Measurements from ENCODE around the gene ADAMTS9.
A peak's percentile ranks its signal among the peaks of the same experiment; 100 is the strongest.

ADAMTS9 gene

GRCh38 chr3:64715211-64715982 lies 27.6 kb upstream of the ADAMTS9 start:
- Histone ChIP-seq H3K4me1 (ENCODE audit: control insufficient read depth, insufficient read depth, low read length, unreplicated experiment) (no peaks in the 10 kb centered on the region), H2AFZ (ENCODE audit: low read length, unreplicated experiment) (no peak overlapping the region), H3K36me3 (ENCODE audit: insufficient read depth, low read length) (no peaks in the 10 kb centered on the region), H3K79me2 (ENCODE audit: control insufficient read depth, insufficient read depth, low read length, unreplicated experiment) (no peaks in the 10 kb centered on the region), H3K4me3 (ENCODE audit: low read depth, low read length) (no peak overlapping the region), H3K27me3 (ENCODE audit: insufficient read depth, low read length) (no peaks in the 10 kb centered on the region), H3K27ac (ENCODE audit: low read depth, low read length) (no peak overlapping the region)

- no peak overlapping the region for H3K27ac ChIP-seq (ENCODE audit: low read depth, low read length)
- no peaks in the 10 kb centered on the region for H3K4me1 ChIP-seq (ENCODE audit: control insufficient read depth, insufficient read depth, low read length, unreplicated experiment)
- no peak overlapping the region for H2AFZ ChIP-seq (ENCODE audit: low read length, unreplicated experiment)
- H3K27me3 ChIP-seq (ENCODE audit: insufficient read depth, low read length): no peaks in the 10 kb centered on the region; the same call in 1 of the 2 replicates
- H3K4me3 ChIP-seq (ENCODE audit: low read depth, low read length): no peak overlapping the region
- no peaks in the 10 kb centered on the region for H3K36me3 ChIP-seq (ENCODE audit: insufficient read depth, low read length)
- no peaks in the 10 kb centered on the region for H3K79me2 ChIP-seq (ENCODE audit: control insufficient read depth, insufficient read depth, low read length, unreplicated experiment)
These were observed 20.7 kb upstream of the ADAMTS9 start for GRCh38 chr3:64708456-64708855.

GRCh38 chr3:64705946-64706345 lies 18.1 kb upstream of the ADAMTS9 start:
- no peaks in the 10 kb centered on the region for H3K79me2 ChIP-seq (ENCODE audit: control insufficient read depth, insufficient read depth, low read length, unreplicated experiment)
- H3K27me3 ChIP-seq (ENCODE audit: insufficient read depth, low read length): no peaks in the 10 kb centered on the region; the same call in 1 of the 2 replicates
- H3K4me3 ChIP-seq (ENCODE audit: low read depth, low read length): no peak overlapping the region
- H3K27ac ChIP-seq (ENCODE audit: low read depth, low read length): no peak overlapping the region
- H3K4me1 ChIP-seq (ENCODE audit: control insufficient read depth, insufficient read depth, low read length, unreplicated experiment): no peaks in the 10 kb centered on the region
- H2AFZ ChIP-seq (ENCODE audit: low read length, unreplicated experiment): no peak overlapping the region
- H3K36me3 ChIP-seq (ENCODE audit: insufficient read depth, low read length): no peaks in the 10 kb centered on the region

GRCh38 chr3:64696896-64697295 lies 9.1 kb upstream of the ADAMTS9 start:
- Histone ChIP-seq H3K27ac (ENCODE audit: low read depth, low read length) (no peak overlapping the region), H3K27me3 (ENCODE audit: insufficient read depth, low read length) (no peaks in the 10 kb centered on the region), H3K4me3 (ENCODE audit: low read depth, low read length) (no peak overlapping the region), H3K4me1 (ENCODE audit: control insufficient read depth, insufficient read depth, low read length, unreplicated experiment) (no peaks in the 10 kb centered on the region), H2AFZ (ENCODE audit: low read length, unreplicated experiment) (no peak overlapping the region), H3K36me3 (ENCODE audit: insufficient read depth, low read length) (no peaks in the 10 kb centered on the region), H3K79me2 (ENCODE audit: control insufficient read depth, insufficient read depth, low read length, unreplicated experiment) (no peaks in the 10 kb centered on the region)

- H3K4me3 ChIP-seq (ENCODE audit: low read depth, low read length): no peak overlapping the region
- H3K4me1 ChIP-seq (ENCODE audit: control insufficient read depth, insufficient read depth, low read length, unreplicated experiment): no peaks in the 10 kb centered on the region
- H2AFZ ChIP-seq (ENCODE audit: low read length, unreplicated experiment): no peak overlapping the region
- no peaks in the 10 kb centered on the region for H3K36me3 ChIP-seq (ENCODE audit: insufficient read depth, low read length)
- no peak overlapping the region for H3K27ac ChIP-seq (ENCODE audit: low read depth, low read length)
- H3K27me3 ChIP-seq (ENCODE audit: insufficient read depth, low read length): peaks cover 11% of the 10 kb centered on the region
- H3K79me2 ChIP-seq (ENCODE audit: control insufficient read depth, insufficient read depth, low read length, unreplicated experiment): no peaks in the 10 kb centered on the region
These were observed 6.3 kb upstream of the ADAMTS9 start for GRCh38 chr3:64694114-64694513.

GRCh38 chr3:64693031-64693430 lies 5.2 kb upstream of the ADAMTS9 start:
- Histone ChIP-seq H3K27ac (ENCODE audit: low read depth, low read length) (no peak overlapping the region), H2AFZ (ENCODE audit: low read length, unreplicated experiment) (no peak overlapping the region), H3K4me1 (ENCODE audit: control insufficient read depth, insufficient read depth, low read length, unreplicated experiment) (no peaks in the 10 kb centered on the region), H3K27me3 (ENCODE audit: insufficient read depth, low read length) (peaks cover 11% of the 10 kb centered on the region), H3K79me2 (ENCODE audit: control insufficient read depth, insufficient read depth, low read length, unreplicated experiment) (no peaks in the 10 kb centered on the region), H3K36me3 (ENCODE audit: insufficient read depth, low read length) (no peaks in the 10 kb centered on the region), H3K4me3 (ENCODE audit: low read depth, low read length) (no peak overlapping the region)

GRCh38 chr3:64691051-64691450 lies 3.3 kb upstream of the ADAMTS9 start:
- Histone ChIP-seq H3K36me3 (ENCODE audit: insufficient read depth, low read length) (no peaks in the 10 kb centered on the region), H3K4me3 (ENCODE audit: low read depth, low read length) (no peak overlapping the region), H3K79me2 (ENCODE audit: control insufficient read depth, insufficient read depth, low read length, unreplicated experiment) (no peaks in the 10 kb centered on the region), H3K4me1 (ENCODE audit: control insufficient read depth, insufficient read depth, low read length, unreplicated experiment) (no peaks in the 10 kb centered on the region), H3K27me3 (ENCODE audit: insufficient read depth, low read length) (peaks cover 11% of the 10 kb centered on the region), H2AFZ (ENCODE audit: low read length, unreplicated experiment) (no peak overlapping the region), H3K27ac (ENCODE audit: low read depth, low read length) (no peak overlapping the region)

- Histone ChIP-seq H3K36me3 (ENCODE audit: insufficient read depth, low read length) (no peaks in the 10 kb centered on the region), H3K79me2 (ENCODE audit: control insufficient read depth, insufficient read depth, low read length, unreplicated experiment) (no peaks in the 10 kb centered on the region), H3K27me3 (ENCODE audit: insufficient read depth, low read length) (peaks cover 11% of the 10 kb centered on the region), H3K27ac (ENCODE audit: low read depth, low read length) (peak overlapping the region; percentile 79; the same call in 1 of the 2 replicates), H3K4me1 (ENCODE audit: control insufficient read depth, insufficient read depth, low read length, unreplicated experiment) (no peaks in the 10 kb centered on the region), H2AFZ (ENCODE audit: low read length, unreplicated experiment) (no peak overlapping the region), H3K4me3 (ENCODE audit: low read depth, low read length) (peak overlapping the region; percentile 81)
These were observed 567 bp downstream of the ADAMTS9 start for GRCh38 chr3:64687086-64687780.

- peak overlapping the region; percentile 79 for H3K27ac ChIP-seq (ENCODE audit: low read depth, low read length)
- no peaks in the 10 kb centered on the region for H3K79me2 ChIP-seq (ENCODE audit: control insufficient read depth, insufficient read depth, low read length, unreplicated experiment)
- H2AFZ ChIP-seq (ENCODE audit: low read length, unreplicated experiment): no peak overlapping the region
- no peaks in the 10 kb centered on the region for H3K36me3 ChIP-seq (ENCODE audit: insufficient read depth, low read length)
- peaks cover 11% of the 10 kb centered on the region for H3K27me3 ChIP-seq (ENCODE audit: insufficient read depth, low read length)
- no peaks in the 10 kb centered on the region for H3K4me1 ChIP-seq (ENCODE audit: control insufficient read depth, insufficient read depth, low read length, unreplicated experiment)
- peak overlapping the region; percentile 81 for H3K4me3 ChIP-seq (ENCODE audit: low read depth, low read length)
These were observed 1.3 kb downstream of the ADAMTS9 start for GRCh38 chr3:64686446-64686908.

- Histone ChIP-seq H3K79me2 (ENCODE audit: control insufficient read depth, insufficient read depth, low read length, unreplicated experiment) (no peaks in the 10 kb centered on the region), H3K27me3 (ENCODE audit: insufficient read depth, low read length) (peaks cover 11% of the 10 kb centered on the region), H3K27ac (ENCODE audit: low read depth, low read length) (peak overlapping the region; percentile 79), H2AFZ (ENCODE audit: low read length, unreplicated experiment) (no peak overlapping the region), H3K36me3 (ENCODE audit: insufficient read depth, low read length) (no peaks in the 10 kb centered on the region), H3K4me3 (ENCODE audit: low read depth, low read length) (peak overlapping the region; percentile 81), H3K4me1 (ENCODE audit: control insufficient read depth, insufficient read depth, low read length, unreplicated experiment) (no peaks in the 10 kb centered on the region)
These were observed 1.9 kb downstream of the ADAMTS9 start for GRCh38 chr3:64685800-64686445.
